Activated CD4-positive, alpha-beta T cell treated with anti-CD3 and anti-CD28 coated beads, Interleukin-2, amount 50 U/mL, for 24 hours (primary cell): ENCODE results near the gene ODR4.
"Not testable (repeated sequence)": the region's sequence is repeated elsewhere in the genome, so short reads cannot be mapped to it uniquely, and the experiment has no call there.

Experiments used
- DNase-seq, 2 donors: peaks; one replicate each; pipeline ENCODE4 v3.0.0-alpha.2; 2020; ENCODE audit warnings: low read depth in 1 of 2, low spot score in 1 of 2

Gene ODR4

GRCh38 chr1:186375152-186375928 lies at the start of gene ODR4, which contains the start of gene TPR:
TSS of gene ODR4 (plus strand) at chr1:186375838. CDS start at chr1:186379786, 3,948 bp downstream.
TSS of gene TPR (minus strand) at chr1:186375253. CDS start at chr1:186375028, 225 bp downstream.
- DNase-seq, result peak; percentile 92 to 95

GRCh38 chr1:186326009-186326408 lies 49.6 kb upstream of the ODR4 start:
- DNase-seq, result no peak

- DNase-seq, result no peak
These were observed 48.3 kb upstream of the ODR4 start for GRCh38 chr1:186327331-186327730.

- no peak for DNase-seq
These were observed 44.9 kb upstream of the ODR4 start for GRCh38 chr1:186330758-186331157.

GRCh38 chr1:186337554-186337953 lies 38.1 kb upstream of the ODR4 start:
- no peak for DNase-seq

- DNase-seq, result no peak
These were observed 34.9 kb upstream of the ODR4 start for GRCh38 chr1:186340772-186341171.

GRCh38 chr1:186347837-186348691 lies 27.6 kb upstream of the ODR4 start:
- not testable (repeated sequence) for DNase-seq

- peak in 1 of 2 donors; percentile 11 for DNase-seq
These were observed 1.1 kb upstream of the ODR4 start for GRCh38 chr1:186374303-186375151.

GRCh38 chr1:186375929-186376319 lies 286 bp downstream of the ODR4 start:
- DNase-seq, result no peak

GRCh38 chr1:186386725-186387383 lies 11.2 kb downstream of the ODR4 start:
- DNase-seq, result no peak

- DNase-seq, result no peak
These were observed 15.3 kb downstream of the ODR4 start for GRCh38 chr1:186390925-186391324.

- no peak for DNase-seq
These were observed 16.2 kb downstream of the ODR4 start for GRCh38 chr1:186391841-186392240.

GRCh38 chr1:186392711-186393110 lies 17.1 kb downstream of the ODR4 start:
- not testable (repeated sequence) for DNase-seq

GRCh38 chr1:186401446-186401845 lies 25.8 kb downstream of the ODR4 start:
- not testable (repeated sequence) for DNase-seq

- DNase-seq, result no peak
These were observed 28.0 kb downstream of the ODR4 start for GRCh38 chr1:186403632-186404031.

GRCh38 chr1:186404454-186405051 lies 28.9 kb downstream of the ODR4 start:
- no peak for DNase-seq

GRCh38 chr1:186409091-186409490 lies 33.5 kb downstream of the ODR4 start:
- no peak for DNase-seq

- DNase-seq, result no peak
These were observed 37.7 kb downstream of the ODR4 start for GRCh38 chr1:186413319-186413718.

GRCh38 chr1:186418503-186418902 lies 42.9 kb downstream of the ODR4 start:
- no peak for DNase-seq

- DNase-seq, result no peak
These were observed 44.7 kb downstream of the ODR4 start for GRCh38 chr1:186420311-186420710.
